ENCODE results near the gene PRRG2.
A peak's percentile ranks its signal among the peaks of the same experiment; 100 is the strongest.

DNA sequence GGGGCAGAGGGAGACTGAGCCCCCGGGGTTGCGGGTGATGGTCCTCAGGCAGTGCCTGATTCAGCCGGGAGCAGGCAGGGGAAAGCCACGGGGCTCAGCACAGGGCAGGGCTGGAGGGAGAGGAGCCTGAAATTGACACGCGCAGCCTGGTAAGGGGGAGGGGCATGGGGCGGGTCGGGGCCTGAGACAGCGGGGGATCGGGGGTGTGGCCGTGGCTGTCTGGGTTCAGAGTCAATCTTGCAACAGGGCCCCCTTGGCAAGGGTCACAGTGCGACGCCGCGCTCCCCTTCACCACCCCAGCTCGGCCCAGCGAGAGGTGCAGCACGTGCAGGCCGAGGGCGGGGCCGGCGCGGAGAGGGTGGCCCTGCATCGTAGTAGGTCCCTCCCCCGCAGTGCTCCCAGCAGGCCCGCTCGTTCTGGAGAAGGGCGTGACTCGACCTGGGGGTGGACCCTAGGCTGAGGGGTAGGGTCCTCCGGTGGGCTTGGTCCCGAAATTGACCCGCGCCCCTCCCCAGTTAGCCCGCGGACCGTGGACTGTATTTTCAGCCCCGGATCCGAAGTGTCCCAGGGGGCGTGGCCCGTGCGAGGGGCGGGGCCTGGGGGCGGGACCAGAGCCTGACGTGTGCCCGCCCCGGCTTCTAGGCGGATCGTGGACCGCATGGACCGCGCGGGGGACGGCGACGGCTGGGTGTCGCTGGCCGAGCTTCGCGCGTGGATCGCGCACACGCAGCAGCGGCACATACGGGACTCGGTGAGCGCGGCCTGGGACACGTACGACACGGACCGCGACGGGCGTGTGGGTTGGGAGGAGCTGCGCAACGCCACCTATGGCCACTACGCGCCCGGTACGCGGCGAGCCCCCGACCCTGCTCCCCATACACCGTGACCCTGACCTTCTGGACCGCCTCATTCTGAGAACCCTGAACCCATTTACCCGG is 47.3 kb upstream of the PRRG2 start:
- TF ChIP-seq, protein P1, sequence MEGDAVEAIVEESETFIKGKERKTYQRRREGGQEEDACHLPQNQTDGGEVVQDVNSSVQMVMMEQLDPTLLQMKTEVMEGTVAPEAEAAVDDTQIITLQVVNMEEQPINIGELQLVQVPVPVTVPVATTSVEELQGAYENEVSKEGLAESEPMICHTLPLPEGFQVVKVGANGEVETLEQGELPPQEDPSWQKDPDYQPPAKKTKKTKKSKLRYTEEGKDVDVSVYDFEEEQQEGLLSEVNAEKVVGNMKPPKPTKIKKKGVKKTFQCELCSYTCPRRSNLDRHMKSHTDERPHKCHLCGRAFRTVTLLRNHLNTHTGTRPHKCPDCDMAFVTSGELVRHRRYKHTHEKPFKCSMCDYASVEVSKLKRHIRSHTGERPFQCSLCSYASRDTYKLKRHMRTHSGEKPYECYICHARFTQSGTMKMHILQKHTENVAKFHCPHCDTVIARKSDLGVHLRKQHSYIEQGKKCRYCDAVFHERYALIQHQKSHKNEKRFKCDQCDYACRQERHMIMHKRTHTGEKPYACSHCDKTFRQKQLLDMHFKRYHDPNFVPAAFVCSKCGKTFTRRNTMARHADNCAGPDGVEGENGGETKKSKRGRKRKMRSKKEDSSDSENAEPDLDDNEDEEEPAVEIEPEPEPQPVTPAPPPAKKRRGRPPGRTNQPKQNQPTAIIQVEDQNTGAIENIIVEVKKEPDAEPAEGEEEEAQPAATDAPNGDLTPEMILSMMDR (IDR thresholded peaks at IDR 0.05), result peak in 1 of 3 experiments; percentile 18
- no peak for TF ChIP-seq POLR2A (IDR thresholded peaks at IDR 0.05)

Data from testis (tissue), 2 donors.